IMR-90 (cell line): ENCODE measurements around the gene C9orf57. TPM values are rescaled to one million over a fixed set of nuclear protein-coding genes. Genes with fewer than 3 reads are reported as not detected.

Source experiments
- ATAC-seq: fragments of 200-7000 bp; cut with Tn5 transposase; 2 replicates; pipeline ENCODE4 v1.9.1; 2020; ENCODE audit warnings: low read depth, mild to moderate bottlenecking, moderate library complexity
- BruUV-seq: library from RNA; stranded (reverse); fragments of 400-500 nt; replicated peaks from 2 replicates; lab custom pipeline; 2021; lab: Mats Ljungman, UMichigan
- CTCF ChIA-PET: fragments of 300-600 bp; formaldehyde crosslinking; extraction: SDS; loops from one replicate; lab custom pipeline; 2021; ENCODE audit warnings: antibody characterized with exemption; lab: Yijun Ruan, JAX
- POLR2A ChIA-PET: fragments of 300-600 bp; sonication (Branson Sonifier 250); formaldehyde crosslinking; loops from one replicate; lab custom pipeline; 2022; ENCODE audit warnings: antibody characterized with exemption; ENCODE audit not compliant: unreplicated experiment; lab: Charles Lee
- DNase-seq: peaks from one replicate; pipeline ENCODE4 v3.0.0; 2013
- H2AFZ ChIP-seq: replicated peaks from 2 replicates; pipeline ENCODE3; 2013; ENCODE audit warnings: low read length, mild to moderate bottlenecking; ENCODE audit not compliant: poor library complexity
- H2AK5ac ChIP-seq: 2 replicates; pipeline ENCODE4 v1.6.1; 2013; ENCODE audit warnings: low read depth, low read length, inconsistent platforms
- H2AK9ac ChIP-seq: replicated peaks from 2 replicates; pipeline ENCODE3; 2013; ENCODE audit warnings: mild to moderate bottlenecking, low read depth, low read length, moderate library complexity; ENCODE audit not compliant: poor library complexity
- H2BK120ac ChIP-seq: 2 replicates; pipeline ENCODE4 v1.6.1; 2013; ENCODE audit warnings: low read depth, low read length, inconsistent platforms
- H2BK15ac ChIP-seq: 3 replicates; pipeline ENCODE4 v1.6.1; 2013; ENCODE audit warnings: low read depth, low read length, inconsistent platforms
- H2BK20ac ChIP-seq: 2 replicates; pipeline ENCODE4 v1.6.1; 2013; ENCODE audit warnings: low read depth, mild to moderate bottlenecking, inconsistent platforms, low read length, moderate library complexity
- H2BK5ac ChIP-seq: 2 replicates; pipeline ENCODE4 v1.6.1; 2013; ENCODE audit warnings: mild to moderate bottlenecking, low read depth, low read length, inconsistent platforms; ENCODE audit not compliant: poor library complexity, severe bottlenecking
- H3K14ac ChIP-seq: replicated peaks from 2 replicates; pipeline ENCODE4 v1.6.1; 2013; ENCODE audit warnings: low read depth, low read length, inconsistent platforms
- H3K18ac ChIP-seq: 2 replicates; pipeline ENCODE4 v1.6.1; 2013; ENCODE audit warnings: low read depth, low read length, control low read depth
- H3K23ac ChIP-seq: 2 replicates; pipeline ENCODE4 v1.6.1; 2013; ENCODE audit warnings: low read depth, low read length, inconsistent platforms
- H3K27ac ChIP-seq: 2 replicates; pipeline ENCODE4 v1.5.1; 2013; ENCODE audit warnings: mild to moderate bottlenecking, control low read depth, low read length; ENCODE audit not compliant: insufficient read depth
- H3K27me3 ChIP-seq: 2 replicates; pipeline ENCODE4 v1.6.1; 2013; ENCODE audit warnings: low read length; ENCODE audit not compliant: control insufficient read depth, insufficient read depth
- H3K36me3 ChIP-seq: 2 replicates; pipeline ENCODE4 v1.6.1; 2013; ENCODE audit warnings: low read length, mixed read lengths; ENCODE audit not compliant: control insufficient read depth, insufficient read depth
- H3K4ac ChIP-seq: 2 replicates; pipeline ENCODE4 v1.6.1; 2013; ENCODE audit warnings: low read depth, low read length, inconsistent platforms
- H3K4me1 ChIP-seq: 2 replicates; pipeline ENCODE4 v1.6.1; 2013; ENCODE audit warnings: low read length, mixed read lengths; ENCODE audit not compliant: control insufficient read depth, insufficient read depth
- H3K4me2 ChIP-seq: 2 replicates; pipeline ENCODE4 v1.6.1; 2013; ENCODE audit warnings: low read depth, mild to moderate bottlenecking, control low read depth, low read length, moderate library complexity
- H3K4me3 ChIP-seq: 2 replicates; pipeline ENCODE4 v1.5.1; 2013; ENCODE audit warnings: low read depth, mild to moderate bottlenecking, control low read depth, low read length, moderate library complexity; ENCODE audit not compliant: insufficient read depth
- H3K56ac ChIP-seq: 2 replicates; pipeline ENCODE4 v1.6.1; 2013; ENCODE audit warnings: low read length, inconsistent platforms; ENCODE audit not compliant: insufficient read depth; ENCODE audit errors: extremely low read depth
- H3K79me1 ChIP-seq, 2 experiments: 2 replicates each; pipeline ENCODE4 v1.6.1; 2013; ENCODE audit warnings: low read length in 2 of 2, inconsistent platforms in 1 of 2, low read depth in 1 of 2
- H3K9ac ChIP-seq: 2 replicates; pipeline ENCODE4 v1.6.1; 2013; ENCODE audit warnings: low read depth, low read length, control low read depth
- H3K9me1 ChIP-seq: 2 replicates; pipeline ENCODE4 v1.6.1; 2013; ENCODE audit warnings: low read length, inconsistent platforms; ENCODE audit not compliant: insufficient read depth
- H3K9me3 ChIP-seq: 2 replicates; pipeline ENCODE4 v1.6.1; 2013; ENCODE audit warnings: low read length; ENCODE audit not compliant: control insufficient read depth, insufficient read depth
- H4K20me1 ChIP-seq: 2 replicates; pipeline ENCODE4 v1.6.1; 2013; ENCODE audit warnings: low read length, inconsistent platforms; ENCODE audit not compliant: insufficient read depth
- H4K5ac ChIP-seq: 2 replicates; pipeline ENCODE4 v1.6.1; 2013; ENCODE audit warnings: mild to moderate bottlenecking, low read depth, low read length, control low read depth
- H4K8ac ChIP-seq, 2 experiments: 2 replicates each; pipeline ENCODE4 v1.6.1; 2013; ENCODE audit warnings: low read depth in 2 of 2, low read length in 2 of 2, control low read depth in 1 of 2, inconsistent platforms in 1 of 2
- H4K91ac ChIP-seq: 2 replicates; pipeline ENCODE4 v1.6.1; 2013; ENCODE audit warnings: low read depth, low read length, inconsistent platforms; ENCODE audit not compliant: insufficient read depth
- BHLHE40 ChIP-seq: fragments of 150-350 bp; IDR thresholded peaks from 2 replicates; pipeline ENCODE4 v1.6.1; 2016; ENCODE audit warnings: mild to moderate bottlenecking, low read depth, low read length
- CEBPB ChIP-seq: IDR thresholded peaks from 2 replicates; pipeline ENCODE4 v1.6.1; 2012; ENCODE audit warnings: low read depth, low read length, improper control_type of control experiment
- CHD1 ChIP-seq: IDR thresholded peaks from 2 replicates; pipeline ENCODE4 v1.6.1; 2012; ENCODE audit warnings: low read depth, low read length, improper control_type of control experiment
- CTCF ChIP-seq: conservative IDR thresholded peaks from 2 replicates; pipeline ENCODE4 v1.5.1; 2012; ENCODE audit warnings: mild to moderate bottlenecking, low read depth, low read length, improper control_type of control experiment
- FOS ChIP-seq: fragments of 150-350 bp; IDR thresholded peaks from 2 replicates; pipeline ENCODE4 v1.6.1; 2016; ENCODE audit warnings: low read depth, low read length
- MAFK ChIP-seq: IDR thresholded peaks from 2 replicates; pipeline ENCODE4 v1.6.1; 2012; ENCODE audit warnings: low read depth, low read length, improper control_type of control experiment
- MAZ ChIP-seq: IDR thresholded peaks from 2 replicates; pipeline ENCODE4 v1.6.1; 2012; ENCODE audit warnings: low read depth, mild to moderate bottlenecking, low read length, improper control_type of control experiment, moderate library complexity, borderline replicate concordance
- MXI1 ChIP-seq: IDR thresholded peaks from 2 replicates; pipeline ENCODE4 v1.6.1; 2012; ENCODE audit warnings: low read depth, mild to moderate bottlenecking, low read length, moderate library complexity, borderline replicate concordance
- NFE2L2 ChIP-seq: fragments of 150-350 bp; IDR thresholded peaks from 2 replicates; pipeline ENCODE4 v1.6.1; 2016; ENCODE audit warnings: low read depth, mild to moderate bottlenecking, low read length
- POLR2A ChIP-seq: IDR thresholded peaks from 2 replicates; pipeline ENCODE4 v1.6.1; 2012; ENCODE audit warnings: mild to moderate bottlenecking, low read depth, low read length
- RAD21 ChIP-seq: IDR thresholded peaks from 2 replicates; pipeline ENCODE4 v1.6.1; 2012; ENCODE audit warnings: low read length, improper control_type of control experiment
- RCOR1 ChIP-seq: IDR thresholded peaks from 2 replicates; pipeline ENCODE4 v1.6.1; 2012; ENCODE audit warnings: mild to moderate bottlenecking, low read length, improper control_type of control experiment; ENCODE audit not compliant: insufficient replicate concordance
- RFX5 ChIP-seq: IDR thresholded peaks from 2 replicates; pipeline ENCODE4 v1.8.0; 2012; ENCODE audit warnings: low read depth, mild to moderate bottlenecking, low read length, moderate library complexity
- SMC3 ChIP-seq: fragments of 150-350 bp; IDR thresholded peaks from 2 replicates; pipeline ENCODE4 v1.6.1; 2016; ENCODE audit warnings: low read depth, mild to moderate bottlenecking, antibody characterized with exemption, low read length, moderate library complexity
- whole genome bisulfite sequencing, 2 experiments: methylation state at CpG; one replicate each; pipeline versions ENCODE4 v1.1.5 to v1.1.7; 2013; ENCODE audit warnings: missing lambda C conversion rate in 2 of 2; ENCODE audit not compliant: insufficient read length in 1 of 2; ENCODE audit errors: extremely low coverage in 2 of 2; 5-methylcytosine and 5-hydroxymethylcytosine counted together
- dilution Hi-C: fragments of 300-500 bp; cut with HindIII; formaldehyde crosslinking; loops from one replicate; pipeline ENCODE4 v1.14.3; 2018; ENCODE audit warnings: low sequenced_read_pairs; ENCODE audit not compliant: unreplicated experiment
- in situ Hi-C: fragments of 300-500 bp; cut with MboI; formaldehyde crosslinking; loops from 3 replicates; pipeline ENCODE4 v1.14.3; 2019; ENCODE audit warnings: low sequenced_read_pairs, inconsistent platforms, mixed read lengths
- intact Hi-C: fragments of 100-400 bp; cut with micrococcal nuclease; formaldehyde crosslinking; loops from 2 replicates; pipeline ENCODE4 v1.10.0; 2022
- polyA plus RNA-seq, 3 experiments: library from polyadenylated mRNA; depleted of rRNA; stranded (reverse); fragments of >200 nt; gene quantifications; 2 replicates each; pipeline ENCODE4 v1.2.3, GENCODE V29; 2012; ENCODE audit warnings: low replicate concordance in 1 of 3
- total RNA-seq: library from RNA; depleted of rRNA; stranded (reverse); fragments of >200 nt; gene quantifications from 2 replicates; pipeline ENCODE4 v1.2.3, GENCODE V29; 2012
- TF ChIP-seq, protein P1 (sequence below): fragments of 150-350 bp; IDR thresholded peaks from 2 replicates; pipeline ENCODE4 v1.6.1; 2016; ENCODE audit warnings: low read depth, mild to moderate bottlenecking, low read length, moderate library complexity, borderline replicate concordance
- TF ChIP-seq, protein P2 (sequence below): fragments of 150-350 bp; IDR thresholded peaks from 2 replicates; pipeline ENCODE4 v1.6.1; 2017; ENCODE audit warnings: mild to moderate bottlenecking, antibody characterized with exemption, low read length, low read depth

C9orf57 gene
- total and polyA plus RNA-seq, 2 of the 4 experiments (the other 2 are of a cell fraction) = not detected

- no peak overlapping the region for H4K91ac ChIP-seq
- no peaks in the 10 kb centered on the region for H4K20me1 ChIP-seq
- no peak overlapping the region for H3K56ac ChIP-seq
- H2AK5ac ChIP-seq = no peak overlapping the region
- no peak overlapping the region for H2BK120ac ChIP-seq
- WGBS, 2 experiments = 20% methylated on average over 1 of the region's 6 CpGs; no CpG with 5 or more reads in 1 of the 2 experiments
- H3K36me3 ChIP-seq = no peaks in the 10 kb centered on the region
- no peak overlapping the region for H3K4me2 ChIP-seq
- no peak overlapping the region for H2BK5ac ChIP-seq
- H3K4ac ChIP-seq = no peak overlapping the region
- no peak overlapping the region for H3K23ac ChIP-seq
- intact Hi-C loops = no loop called here
- BruUV-seq = no TSS peak
- H4K8ac ChIP-seq = no peak overlapping the region
- no peaks in the 10 kb centered on the region for H3K4me1 ChIP-seq
- TF ChIP-seq RAD21 = no peak
- TF ChIP-seq NFE2L2 = no peak
- TF ChIP-seq CTCF = no peak
- TF ChIP-seq SMC3 = no peak
- TF ChIP-seq MAFK = no peak
- TF ChIP-seq MXI1 = no peak
- TF ChIP-seq RFX5 = no peak
- no peak for TF ChIP-seq CHD1
- no peak for TF ChIP-seq FOS
- no peak for TF ChIP-seq BHLHE40
- no peak for TF ChIP-seq CEBPB
- TF ChIP-seq POLR2A = no peak
- TF ChIP-seq MAZ = no peak
- TF ChIP-seq, protein P1, sequence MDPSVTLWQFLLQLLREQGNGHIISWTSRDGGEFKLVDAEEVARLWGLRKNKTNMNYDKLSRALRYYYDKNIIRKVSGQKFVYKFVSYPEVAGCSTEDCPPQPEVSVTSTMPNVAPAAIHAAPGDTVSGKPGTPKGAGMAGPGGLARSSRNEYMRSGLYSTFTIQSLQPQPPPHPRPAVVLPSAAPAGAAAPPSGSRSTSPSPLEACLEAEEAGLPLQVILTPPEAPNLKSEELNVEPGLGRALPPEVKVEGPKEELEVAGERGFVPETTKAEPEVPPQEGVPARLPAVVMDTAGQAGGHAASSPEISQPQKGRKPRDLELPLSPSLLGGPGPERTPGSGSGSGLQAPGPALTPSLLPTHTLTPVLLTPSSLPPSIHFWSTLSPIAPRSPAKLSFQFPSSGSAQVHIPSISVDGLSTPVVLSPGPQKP = no peak
- TF ChIP-seq RCOR1 = no peak
- TF ChIP-seq, protein P2, sequence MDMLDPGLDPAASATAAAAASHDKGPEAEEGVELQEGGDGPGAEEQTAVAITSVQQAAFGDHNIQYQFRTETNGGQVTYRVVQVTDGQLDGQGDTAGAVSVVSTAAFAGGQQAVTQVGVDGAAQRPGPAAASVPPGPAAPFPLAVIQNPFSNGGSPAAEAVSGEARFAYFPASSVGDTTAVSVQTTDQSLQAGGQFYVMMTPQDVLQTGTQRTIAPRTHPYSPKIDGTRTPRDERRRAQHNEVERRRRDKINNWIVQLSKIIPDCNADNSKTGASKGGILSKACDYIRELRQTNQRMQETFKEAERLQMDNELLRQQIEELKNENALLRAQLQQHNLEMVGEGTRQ = no peak
- dilution Hi-C loops = no loop called here
- DNase-seq (no peak), ATAC-seq (no peak)
- H2BK15ac ChIP-seq = no peak overlapping the region
- POLR2A ChIA-PET = no interaction called here
- no peak overlapping the region for H3K14ac ChIP-seq
- no peak overlapping the region for H2AFZ ChIP-seq
- no peak overlapping the region for H4K5ac ChIP-seq
- H3K9me3 ChIP-seq = no peaks in the 10 kb centered on the region
- no peak overlapping the region for H3K18ac ChIP-seq
- in situ Hi-C loops = no loop called here
- H3K79me1 ChIP-seq = no peaks in the 10 kb centered on the region
- H3K9ac ChIP-seq = no peak overlapping the region
- no peaks in the 10 kb centered on the region for H3K27me3 ChIP-seq
- no peaks in the 10 kb centered on the region for H3K9me1 ChIP-seq
- no peak overlapping the region for H2AK9ac ChIP-seq
- H3K4me3 ChIP-seq = no peak overlapping the region
- CTCF ChIA-PET = interaction anchor here (1.4 kb wide), 1 partner anchor 55 kb away, joined by 3 read pairs; no protein-coding TSS in a partner anchor
- no peak overlapping the region for H3K27ac ChIP-seq
- H2BK20ac ChIP-seq = no peak overlapping the region
Observed at GRCh38 chr9:72092820-72093219, 32.4 kb upstream of the C9orf57 start.
